Myocyte (in vitro differentiated cells): ENCODE results near the gene KRTAP10-2. TPM values are rescaled to one million over a fixed set of nuclear protein-coding genes. Genes with fewer than 3 reads are reported as not detected.

Source experiments
- DNase-seq: peaks from one replicate; pipeline ENCODE4 v3.0.0-alpha.2; 2012; ENCODE audit warnings: low read depth
- total RNA-seq: library from RNA; depleted of rRNA; stranded (reverse); fragments of >200 nt; gene quantifications from 2 replicates; pipeline ENCODE4 v1.2.3, GENCODE V29; 2014

Gene KRTAP10-2
- total RNA-seq, 1 donor from 2014 or later, result not detected

DNA sequence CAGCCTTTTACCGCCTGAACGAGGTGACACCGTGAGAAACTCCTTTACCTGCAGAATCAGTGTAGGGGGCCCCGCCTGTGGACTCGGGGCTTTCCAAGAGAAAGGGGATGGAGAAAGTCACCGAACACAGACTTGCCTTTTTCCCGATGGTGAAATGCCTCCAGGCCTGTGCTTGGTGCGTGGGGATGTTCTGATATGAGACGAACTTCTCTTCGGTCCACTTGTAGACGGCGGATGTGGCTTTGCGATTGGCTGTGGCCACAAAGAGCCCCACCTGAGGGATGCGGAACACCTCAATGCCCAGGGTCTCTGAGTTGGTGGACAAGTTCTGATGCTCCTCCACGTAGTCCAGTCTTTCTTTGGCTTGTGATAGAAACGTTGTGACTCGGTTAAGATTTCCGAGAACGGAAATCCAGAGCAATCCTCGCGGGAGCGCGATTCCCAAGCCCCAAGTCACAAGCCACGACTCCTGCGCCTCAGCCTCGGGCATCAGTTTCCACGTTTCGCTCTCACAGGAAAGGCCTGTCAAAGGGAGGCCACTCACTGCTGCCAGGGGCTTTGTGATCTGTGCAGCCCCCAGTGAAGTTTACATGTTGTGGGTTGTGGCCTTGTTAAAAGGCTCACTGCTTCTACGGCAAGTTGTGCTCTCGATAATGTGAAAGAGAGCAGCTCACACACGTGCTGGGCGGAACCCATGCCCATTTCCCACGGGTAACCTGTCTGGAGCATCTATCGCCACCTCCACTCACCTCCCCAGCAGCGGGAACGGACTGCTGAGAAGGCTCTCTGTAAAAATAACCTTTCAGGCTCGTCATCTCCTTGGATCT lies 23.9 kb downstream of the KRTAP10-2 start:
- DNase-seq, result no peak

GRCh38 chr21:44526096-44526997 lies 25.0 kb downstream of the KRTAP10-2 start:
- no peak for DNase-seq

GRCh38 chr21:44525391-44526095 lies 25.8 kb downstream of the KRTAP10-2 start:
- no peak for DNase-seq

- DNase-seq, result no peak
These were observed 26.6 kb downstream of the KRTAP10-2 start for GRCh38 chr21:44524414-44525371.

DNA sequence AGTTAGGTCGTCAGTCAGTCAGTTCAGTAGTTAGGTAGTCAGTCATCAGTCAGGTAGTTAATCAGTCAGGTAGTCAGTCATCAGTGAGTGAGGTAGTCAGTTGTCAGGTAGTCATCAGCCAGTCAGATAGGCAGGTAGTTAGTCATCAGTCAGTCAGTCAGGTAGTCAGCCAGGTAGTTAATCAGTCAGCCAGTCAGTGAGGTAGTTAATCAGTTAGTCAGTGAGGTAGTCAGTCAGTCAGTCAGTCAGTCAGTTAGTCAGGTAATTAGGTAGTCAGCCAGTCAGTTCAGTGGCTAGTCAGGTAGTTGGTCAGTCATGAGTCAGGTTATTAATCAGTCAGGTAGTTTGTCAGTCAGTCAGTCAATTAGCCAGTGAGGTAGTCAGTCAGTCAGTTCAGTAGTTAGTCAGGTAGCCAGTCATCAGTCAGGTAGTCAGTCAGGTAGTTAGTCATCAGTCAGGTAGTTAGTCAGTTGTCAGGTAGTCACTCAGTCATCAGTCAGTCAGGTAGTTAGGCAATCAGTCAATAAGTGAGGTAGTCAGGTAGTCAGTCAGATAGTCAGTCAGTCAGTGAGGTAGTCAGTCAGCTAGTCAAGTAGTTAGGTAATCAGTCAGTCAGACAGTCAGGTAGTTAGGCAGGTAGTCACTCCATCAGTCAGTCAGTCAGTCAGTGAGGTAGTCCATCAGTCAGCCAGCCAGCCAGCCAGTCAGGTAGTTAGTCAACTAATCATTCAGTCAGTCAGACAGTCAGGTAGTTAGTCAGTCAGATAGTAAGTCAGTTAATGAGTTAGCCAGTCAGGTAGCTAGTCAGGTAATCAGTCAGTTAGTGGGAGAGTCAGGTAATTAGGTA lies 27.5 kb downstream of the KRTAP10-2 start:
- no peak for DNase-seq

- no peak for DNase-seq
These were observed 28.5 kb downstream of the KRTAP10-2 start for GRCh38 chr21:44522753-44523204.

DNA sequence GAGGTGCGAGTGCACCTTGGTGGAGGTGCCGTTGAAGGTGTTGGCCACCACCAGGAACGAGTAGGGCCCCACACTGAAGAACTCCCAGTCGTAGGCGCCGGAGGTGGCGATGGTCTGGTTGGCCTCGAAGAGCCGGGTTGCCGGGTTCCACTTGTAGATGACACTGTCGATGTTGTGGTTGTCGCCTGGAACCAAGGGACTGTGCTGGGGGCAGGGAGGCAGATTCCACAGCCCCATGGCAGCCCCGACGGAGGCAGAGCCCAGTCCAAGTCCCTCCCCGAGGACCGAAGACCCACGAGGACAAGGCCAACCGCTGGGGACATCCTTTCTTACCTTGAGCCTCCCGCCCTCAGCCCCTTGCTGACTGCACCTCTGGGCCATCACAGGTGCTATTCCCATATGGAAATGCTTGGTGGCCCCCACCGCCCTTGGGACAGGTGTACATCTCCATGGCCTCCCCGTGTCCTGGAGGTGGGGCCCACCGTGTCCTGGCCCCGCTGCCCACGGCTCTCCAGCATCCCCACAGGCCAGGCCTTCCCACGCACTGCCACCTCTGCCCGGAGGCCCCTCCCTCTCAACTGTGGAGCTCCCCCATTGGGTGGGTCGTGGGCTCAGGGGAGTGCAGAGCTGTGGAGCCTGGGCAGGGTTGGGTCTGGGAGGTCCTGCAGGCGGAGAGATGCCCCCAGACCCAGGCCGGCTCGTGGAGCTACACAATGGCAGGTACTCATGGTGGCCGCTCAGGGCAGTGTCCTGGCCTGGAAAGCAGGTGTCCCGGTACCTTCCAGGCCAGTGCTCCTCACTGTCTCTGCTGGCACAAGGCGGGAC lies 29.2 kb downstream of the KRTAP10-2 start:
- no peak for DNase-seq

GRCh38 chr21:44521301-44521927 lies 29.9 kb downstream of the KRTAP10-2 start:
- DNase-seq, result no peak

DNA sequence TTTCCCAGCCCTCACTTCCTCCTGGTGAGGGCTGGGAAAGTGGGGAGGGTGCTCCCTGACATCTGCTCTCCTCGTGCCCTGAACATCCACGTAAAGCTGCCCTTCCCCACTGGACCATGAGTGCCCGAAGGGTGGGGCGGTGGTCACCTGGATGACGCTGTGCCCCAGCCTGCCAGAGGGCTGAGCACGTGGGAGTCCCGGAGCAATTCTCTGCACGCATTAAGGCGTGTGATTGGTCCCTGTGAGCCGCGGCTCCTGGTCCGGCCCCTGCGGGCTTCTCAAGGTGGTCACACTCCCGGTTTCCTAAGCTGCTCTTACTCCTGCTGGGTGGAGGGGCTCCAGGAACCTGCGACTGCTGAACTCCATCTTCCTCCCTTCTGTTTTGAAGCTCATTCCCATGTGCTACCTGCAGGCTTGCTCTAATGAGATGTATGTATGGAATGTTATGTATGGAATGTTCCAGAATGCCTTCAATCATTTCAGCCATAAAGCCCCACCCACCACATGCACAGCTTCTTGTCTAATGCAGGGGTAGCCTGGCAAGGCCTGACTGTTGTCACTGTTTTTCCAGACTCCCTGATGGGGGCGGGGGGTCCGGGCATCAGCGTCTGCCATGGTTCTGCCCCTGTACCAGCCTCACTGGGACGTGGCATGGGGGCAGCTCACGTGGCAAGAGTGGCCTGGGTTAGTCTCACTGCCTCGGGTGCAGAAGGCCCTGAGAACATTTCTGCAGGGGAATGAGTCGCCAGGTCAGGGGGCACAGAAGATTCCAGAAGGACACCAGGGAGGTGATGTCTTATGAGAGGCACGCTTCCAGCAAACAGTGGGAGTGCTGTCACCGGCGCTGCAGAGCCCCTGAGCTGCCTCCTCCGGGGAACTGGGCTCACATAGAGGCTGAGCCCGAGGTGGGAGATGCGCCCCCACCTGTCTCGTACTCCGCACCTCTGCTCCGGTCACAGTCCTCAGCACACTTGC lies 30.7 kb downstream of the KRTAP10-2 start:
- DNase-seq, result no peak

- no peak for DNase-seq
These were observed 31.7 kb downstream of the KRTAP10-2 start for GRCh38 chr21:44519346-44520325.

- DNase-seq, result no peak
These were observed 32.6 kb downstream of the KRTAP10-2 start for GRCh38 chr21:44518686-44519085.

GRCh38 chr21:44517175-44517899 lies 34.0 kb downstream of the KRTAP10-2 start:
- no peak for DNase-seq

DNA sequence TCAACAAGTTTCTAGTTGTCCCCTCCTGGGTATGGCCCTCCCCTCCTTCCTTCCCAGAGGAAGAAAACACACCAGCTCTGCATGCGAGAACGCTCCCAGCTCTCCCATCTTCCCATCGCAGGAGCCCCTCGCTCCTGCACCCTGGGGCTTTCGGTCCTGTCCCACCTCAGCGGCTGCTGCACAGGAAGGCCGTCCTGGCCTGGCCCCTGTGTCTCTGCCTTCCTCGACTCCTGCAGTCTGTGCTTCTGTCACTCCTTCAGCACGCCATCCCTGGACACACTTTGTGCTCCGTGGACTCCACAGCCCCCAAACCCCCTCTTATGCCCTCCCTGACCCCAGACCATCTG lies 34.5 kb downstream of the KRTAP10-2 start:
- no peak for DNase-seq

- no peak for DNase-seq
These were observed 35.0 kb downstream of the KRTAP10-2 start for GRCh38 chr21:44516342-44516741.
